H1 (cell line): Measurements from ENCODE around the gene LENG1. TPM values are rescaled to one million over a fixed set of nuclear protein-coding genes. Genes with fewer than 3 reads are reported as not detected.

ENCODE experiments used
- BACH1 ChIP-seq: IDR thresholded peaks from 2 replicates; pipeline ENCODE4 v1.6.1; 2012; ENCODE audit warnings: low read length, improper control_type of control experiment
- FOSL1 ChIP-seq: IDR thresholded peaks from 2 replicates; pipeline ENCODE4 v1.6.1; 2011; ENCODE audit warnings: mild to moderate bottlenecking, low read depth, low read length, moderate library complexity; ENCODE audit not compliant: insufficient read depth
- POLR2A ChIP-seq, 2 experiments: IDR thresholded peaks; 1 replicate in 1 of 2; 2 replicates in 1 of 2; pipeline ENCODE4 v1.6.1; 2011; ENCODE audit warnings: low read depth in 2 of 2, low read length in 2 of 2, mild to moderate bottlenecking in 2 of 2; ENCODE audit errors: control extremely low read depth in 1 of 2
- TAF1 ChIP-seq: IDR thresholded peaks from 2 replicates; pipeline ENCODE4 v1.6.1; 2011; ENCODE audit warnings: mild to moderate bottlenecking, low read depth, low read length
- TEAD4 ChIP-seq: IDR thresholded peaks from 2 replicates; pipeline ENCODE4 v1.6.1; 2012; ENCODE audit warnings: low read depth, low read length, inconsistent platforms, mixed read lengths
- ZNF274 ChIP-seq: IDR thresholded peaks from 2 replicates; pipeline ENCODE4 v1.7.0; 2012; ENCODE audit warnings: low read length, borderline replicate concordance; ENCODE audit errors: extremely low read depth
- polyA plus RNA-seq, 7 experiments: library from polyadenylated mRNA; depleted of rRNA in 3 of 7; stranded (reverse) in 5 of 7; unstranded in 2 of 7; fragments of >200 nt in 5 of 7; fragments of 200-250 nt in 2 of 7; gene quantifications; 1 replicate in 5 of 7; 2 replicates in 1 of 7; 4 replicates in 1 of 7; pipeline versions ENCODE4 v1.2.1 to v1.2.3, GENCODE V29; 2011 to 2013; ENCODE audit warnings: missing spikeins in 2 of 7, mixed read lengths in 2 of 7
- total RNA-seq: library from RNA; stranded (reverse); fragmentation: NEBNext Ultra II Directional; extraction: Animal tissue kit (Norgen Biotek cat#: 25700); gene quantifications from 2 replicates; pipeline ENCODE4 v1.2.1, GENCODE V29; 2021

The LENG1 gene
- total and polyA plus RNA-seq, 2 of the 8 experiments (the other 6 are each of a cell fraction or from before 2014, with no cell fraction given) = 1.2 to 4.4 TPM

- no peak for TF ChIP-seq ZNF274
- TF ChIP-seq POLR2A (IDR thresholded peaks at IDR 0.05; ENCODE audit: control extremely low read depth in 1 of 2, low read depth in 2 of 2, low read length in 2 of 2) = no peak
- no peak for TF ChIP-seq BACH1
- no peak for TF ChIP-seq FOSL1
- TF ChIP-seq TEAD4 = no peak
- no peak for TF ChIP-seq TAF1
Observed at GRCh38 chr19:54188215-54188871, 28.8 kb upstream of the LENG1 start (continued).
